SK-N-SH treated with all-trans-retinoic acid at 6 μM for 48 hours (cell line): ENCODE measurements around the gene CCL23.

Experiments
- ATAC-seq: fragments of 200-7000 bp; cut with Tn5 transposase; 3 replicates; pipeline ENCODE4 v1.9.1; 2020; ENCODE audit warnings: mild to moderate bottlenecking, moderate library complexity
- ARNTL ChIP-seq: fragments of 450-650 bp; formaldehyde crosslinking; IDR thresholded peaks from 2 replicates; pipeline ENCODE4 v1.5.0; 2020; ENCODE audit warnings: low read depth, mild to moderate bottlenecking, moderate library complexity, borderline replicate concordance
- BACH2 ChIP-seq: fragments of 250-450 bp; sonication (Bioruptor Pico); IDR thresholded peaks from 2 replicates; pipeline ENCODE4 v1.9.0; 2021; ENCODE audit warnings: mild to moderate bottlenecking, borderline replicate concordance
- CREB5 ChIP-seq: fragments of 250-450 bp; sonication (Bioruptor Pico); IDR thresholded peaks from 2 replicates; pipeline ENCODE4 v1.5.1; 2020; ENCODE audit warnings: low read depth, mild to moderate bottlenecking, moderate library complexity
- CSDC2 ChIP-seq: fragments of 250-450 bp; sonication (Bioruptor Pico); IDR thresholded peaks from 2 replicates; pipeline ENCODE4 v1.5.0; 2020; ENCODE audit warnings: mild to moderate bottlenecking, moderate library complexity
- ESRRG ChIP-seq: fragments of 250-450 bp; sonication (Bioruptor Pico); IDR thresholded peaks from 2 replicates; pipeline ENCODE4 v1.6.1; 2021; ENCODE audit warnings: mild to moderate bottlenecking
- GLIS3 ChIP-seq: fragments of 250-450 bp; sonication (Bioruptor Pico); IDR thresholded peaks from 2 replicates; pipeline ENCODE4 v1.5.0; 2020; ENCODE audit warnings: mild to moderate bottlenecking, moderate library complexity
- ISL1 ChIP-seq: fragments of 250-450 bp; sonication (Bioruptor Pico); IDR thresholded peaks from 2 replicates; pipeline ENCODE4 v2.1.2; 2022; ENCODE audit warnings: mild to moderate bottlenecking, moderate library complexity
- OSR1 ChIP-seq: fragments of 250-450 bp; sonication (Bioruptor Pico); IDR thresholded peaks from 2 replicates; pipeline ENCODE4 v1.8.0; 2022; ENCODE audit warnings: moderate library complexity, mild to moderate bottlenecking, inconsistent platforms
- PATZ1 ChIP-seq: fragments of 250-450 bp; sonication (Bioruptor Pico); IDR thresholded peaks from 2 replicates; pipeline ENCODE4 v1.8.0; 2020; ENCODE audit warnings: mild to moderate bottlenecking, moderate library complexity, borderline replicate concordance
- POU6F1 ChIP-seq: fragments of 250-450 bp; sonication (Bioruptor Pico); IDR thresholded peaks from 2 replicates; pipeline ENCODE4 v1.8.0; 2021; ENCODE audit warnings: low read depth, mild to moderate bottlenecking, moderate library complexity, borderline replicate concordance
- PPARA ChIP-seq: fragments of 250-450 bp; sonication (Bioruptor Pico); IDR thresholded peaks from 2 replicates; pipeline ENCODE4 v1.5.0; 2020; ENCODE audit warnings: mild to moderate bottlenecking, borderline replicate concordance
- RARB ChIP-seq: fragments of 250-450 bp; sonication (Bioruptor Pico); IDR thresholded peaks from 2 replicates; pipeline ENCODE4 v1.8.0; 2021; ENCODE audit warnings: mild to moderate bottlenecking, moderate library complexity
- TCF4 ChIP-seq: fragments of 250-450 bp; sonication (Bioruptor Pico); IDR thresholded peaks from 2 replicates; pipeline ENCODE4 v1.8.0; 2021; ENCODE audit warnings: mild to moderate bottlenecking, moderate library complexity, borderline replicate concordance
- TOX ChIP-seq: fragments of 250-450 bp; sonication (Bioruptor Pico); IDR thresholded peaks from 2 replicates; pipeline ENCODE4 v1.8.0; 2021; ENCODE audit warnings: mild to moderate bottlenecking, moderate library complexity, borderline replicate concordance
- TSHZ2 ChIP-seq: fragments of 250-450 bp; sonication (Bioruptor Pico); IDR thresholded peaks from 2 replicates; pipeline ENCODE4 v1.5.0; 2020; ENCODE audit warnings: mild to moderate bottlenecking, moderate library complexity
- ZC3H10 ChIP-seq: fragments of 250-450 bp; sonication (Bioruptor Pico); IDR thresholded peaks from 2 replicates; pipeline ENCODE4 v1.5.1; 2021; ENCODE audit warnings: mild to moderate bottlenecking, moderate library complexity
- ZFP3 ChIP-seq: fragments of 250-450 bp; sonication (Bioruptor Pico); IDR thresholded peaks from 2 replicates; pipeline ENCODE4 v1.5.0; 2020; ENCODE audit warnings: mild to moderate bottlenecking, moderate library complexity
- ZFP30 ChIP-seq: fragments of 450-650 bp; formaldehyde crosslinking; IDR thresholded peaks from 2 replicates; pipeline ENCODE4 v1.5.0; 2022; ENCODE audit warnings: mild to moderate bottlenecking, moderate library complexity
- ZNF565 ChIP-seq: fragments of 450-650 bp; formaldehyde crosslinking; conservative IDR thresholded peaks from 2 replicates; pipeline ENCODE4 v1.5.0; 2020; ENCODE audit warnings: low read depth, mild to moderate bottlenecking, moderate library complexity
- ZNF70 ChIP-seq: fragments of 450-650 bp; formaldehyde crosslinking; IDR thresholded peaks from 2 replicates; pipeline ENCODE4 v1.5.0; 2020; ENCODE audit warnings: mild to moderate bottlenecking, moderate library complexity
- ZNF8 ChIP-seq: fragments of 450-650 bp; formaldehyde crosslinking; IDR thresholded peaks from 2 replicates; pipeline ENCODE4 v1.5.0; 2020; ENCODE audit warnings: mild to moderate bottlenecking, moderate library complexity

CCL23 gene

GRCh38 chr17:35986643-35987042 lies 31.1 kb downstream of the CCL23 start, which contains the start of gene CCL14:
TSS of gene CCL14 (minus strand) at chr17:35986729. CDS start at chr17:35986649, 80 bp downstream.
- TF ChIP-seq ZFP3 (no peak), ESRRG (CRISPR knock-in tag) (no peak), ZNF565 (no peak)
- no peak for ATAC-seq

GRCh38 chr17:35984140-35984539 lies 33.6 kb downstream of the CCL23 start:
- TF ChIP-seq ZFP3 (no peak), ZFP30 (no peak), TSHZ2 (CRISPR knock-in tag) (no peak), ZNF70 (CRISPR knock-in tag) (no peak), TOX (CRISPR knock-in tag) (no peak), CREB5 (CRISPR knock-in tag) (no peak), OSR1 (CRISPR knock-in tag) (no peak), ZC3H10 (CRISPR knock-in tag) (no peak), ARNTL (CRISPR knock-in tag) (no peak), RARB (CRISPR knock-in tag) (no peak), GLIS3 (CRISPR knock-in tag) (no peak), POU6F1 (CRISPR knock-in tag) (no peak), PPARA (CRISPR knock-in tag) (no peak), ZNF8 (CRISPR knock-in tag) (no peak), PATZ1 (no peak)
- ATAC-seq, result no peak

GRCh38 chr17:35982409-35983191 lies 35.2 kb downstream of the CCL23 start:
- no peak for TF ChIP-seq OSR1 (CRISPR knock-in tag)
- TF ChIP-seq BACH2 (CRISPR knock-in tag), result no peak
- TF ChIP-seq CSDC2 (CRISPR knock-in tag), result no peak
- TF ChIP-seq TCF4 (CRISPR knock-in tag), result no peak
- TF ChIP-seq ZNF565, result no peak
- no peak for TF ChIP-seq ISL1 (CRISPR knock-in tag)
- no peak for TF ChIP-seq ZNF8 (CRISPR knock-in tag)
- no peak for TF ChIP-seq ARNTL (CRISPR knock-in tag)
- TF ChIP-seq CREB5 (CRISPR knock-in tag), result no peak
- TF ChIP-seq, all 23 proteins: peak for 0
- ATAC-seq, result no peak
